WI38 (cell line): ENCODE data around the gene PCP4.

Experiments used
- H3K4me3 ChIP-seq: 2 replicates; pipeline ENCODE4 v1.5.1; 2011; ENCODE audit warnings: low read depth, mild to moderate bottlenecking, control low read depth, low read length
- TF ChIP-seq, protein P1 (sequence below): IDR thresholded peaks from 2 replicates; pipeline ENCODE4 v1.5.1; 2012; ENCODE audit warnings: low read depth, mild to moderate bottlenecking, control low read depth, low read length

The PCP4 gene

DNA sequence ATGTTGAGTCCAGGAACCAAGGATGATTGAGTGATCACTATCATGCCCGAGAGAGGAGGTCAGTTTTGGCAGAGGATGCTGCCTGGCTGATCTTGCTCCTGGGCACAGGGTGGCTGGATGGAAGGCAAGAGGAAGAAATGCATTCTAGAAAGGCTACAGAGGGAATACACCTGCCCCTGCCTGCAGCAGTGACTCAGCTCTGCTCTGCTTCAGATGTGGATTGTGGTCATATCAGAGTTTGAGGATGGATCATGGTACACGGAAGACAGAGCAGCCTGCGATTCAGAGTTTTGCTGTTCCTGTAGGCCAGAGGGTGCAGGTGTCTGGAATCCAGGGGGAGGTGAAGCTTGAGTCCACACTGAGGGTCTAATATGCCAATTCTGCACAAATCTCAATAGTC, 37.2 kb downstream of the PCP4 start:
- TF ChIP-seq, protein P1, sequence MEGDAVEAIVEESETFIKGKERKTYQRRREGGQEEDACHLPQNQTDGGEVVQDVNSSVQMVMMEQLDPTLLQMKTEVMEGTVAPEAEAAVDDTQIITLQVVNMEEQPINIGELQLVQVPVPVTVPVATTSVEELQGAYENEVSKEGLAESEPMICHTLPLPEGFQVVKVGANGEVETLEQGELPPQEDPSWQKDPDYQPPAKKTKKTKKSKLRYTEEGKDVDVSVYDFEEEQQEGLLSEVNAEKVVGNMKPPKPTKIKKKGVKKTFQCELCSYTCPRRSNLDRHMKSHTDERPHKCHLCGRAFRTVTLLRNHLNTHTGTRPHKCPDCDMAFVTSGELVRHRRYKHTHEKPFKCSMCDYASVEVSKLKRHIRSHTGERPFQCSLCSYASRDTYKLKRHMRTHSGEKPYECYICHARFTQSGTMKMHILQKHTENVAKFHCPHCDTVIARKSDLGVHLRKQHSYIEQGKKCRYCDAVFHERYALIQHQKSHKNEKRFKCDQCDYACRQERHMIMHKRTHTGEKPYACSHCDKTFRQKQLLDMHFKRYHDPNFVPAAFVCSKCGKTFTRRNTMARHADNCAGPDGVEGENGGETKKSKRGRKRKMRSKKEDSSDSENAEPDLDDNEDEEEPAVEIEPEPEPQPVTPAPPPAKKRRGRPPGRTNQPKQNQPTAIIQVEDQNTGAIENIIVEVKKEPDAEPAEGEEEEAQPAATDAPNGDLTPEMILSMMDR, result no peak
- no peak overlapping the region for H3K4me3 ChIP-seq

DNA sequence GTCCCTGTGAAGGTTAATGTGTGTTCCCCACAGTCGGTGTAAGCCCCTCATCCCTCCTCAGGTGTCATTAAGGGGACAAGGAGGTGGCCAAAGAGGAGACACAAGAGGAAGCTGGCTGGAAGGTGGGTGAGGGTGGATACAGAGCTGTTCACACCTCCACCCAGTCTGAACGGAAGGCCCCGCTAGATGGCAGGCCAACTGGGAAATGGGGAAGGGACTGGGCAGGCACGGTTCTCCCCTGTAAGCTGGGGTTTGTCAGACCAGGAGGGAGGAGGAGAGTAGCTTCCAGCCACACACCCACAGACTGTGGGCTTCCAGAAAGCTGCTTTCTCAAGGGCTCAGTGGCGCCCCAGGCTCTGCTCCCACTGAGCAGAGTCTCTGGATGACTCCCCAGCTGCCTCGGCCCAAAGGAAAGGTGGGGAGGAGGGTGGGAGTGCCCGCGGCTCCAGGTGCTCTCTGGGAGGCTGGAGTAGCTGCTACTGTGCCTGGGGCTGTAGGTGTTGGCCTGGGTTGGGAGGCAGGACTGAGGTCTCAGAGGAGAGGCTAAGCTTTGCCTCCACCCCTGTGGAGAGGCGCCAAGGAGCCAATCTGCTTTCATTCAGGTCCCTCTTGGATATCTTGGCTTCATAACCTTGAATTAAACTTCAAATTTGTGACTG, 41.2 kb downstream of the PCP4 start:
- TF ChIP-seq, protein P1, result no peak

DNA sequence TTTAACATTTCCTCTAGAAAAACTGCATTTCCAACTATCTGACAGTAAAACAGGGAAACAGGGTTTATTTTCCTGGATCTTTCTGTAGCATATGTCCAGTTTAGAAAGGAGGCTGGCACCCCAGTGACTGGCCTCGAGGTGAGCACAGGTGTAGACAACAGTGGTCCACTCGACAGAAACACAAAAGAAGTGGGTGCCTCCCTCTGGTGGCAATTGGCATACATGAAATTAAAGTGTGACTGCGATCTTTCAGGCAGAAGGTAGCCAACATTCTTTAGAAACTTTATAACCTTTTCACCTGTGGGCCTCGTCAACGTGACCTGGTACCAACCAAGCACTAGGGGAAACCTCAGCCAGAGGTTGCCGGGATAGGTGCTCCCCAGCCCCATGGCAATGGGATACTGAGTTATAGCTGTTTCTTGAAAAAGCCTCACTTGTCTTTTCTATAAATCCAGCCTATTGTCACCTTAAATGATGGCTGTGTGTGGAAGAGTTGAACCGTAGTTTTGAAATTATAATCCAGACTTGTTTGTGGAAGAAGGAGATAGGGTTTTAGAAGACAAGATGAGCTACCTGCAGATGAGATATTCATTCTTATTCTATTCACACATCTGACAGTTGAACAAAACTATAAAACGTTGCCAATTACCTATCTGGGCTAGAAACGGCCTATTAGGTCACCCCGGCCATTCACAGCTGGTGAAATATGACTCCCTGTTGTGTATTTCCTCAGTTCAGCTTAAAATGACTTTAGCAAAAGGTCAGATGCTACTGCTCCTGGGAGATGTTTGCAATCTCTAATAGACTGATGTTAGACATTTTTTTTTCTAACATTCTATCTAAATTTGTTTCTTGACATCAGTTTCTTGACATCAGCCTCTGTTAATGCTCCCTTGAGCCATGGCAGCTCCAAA, 44.3 kb downstream of the PCP4 start:
- TF ChIP-seq, protein P1, result no peak
- H3K4me3 ChIP-seq, result no peak overlapping the region

More for the DNA sequence above, 41.2 kb downstream of the PCP4 start:
- no peak overlapping the region for H3K4me3 ChIP-seq

DNA sequence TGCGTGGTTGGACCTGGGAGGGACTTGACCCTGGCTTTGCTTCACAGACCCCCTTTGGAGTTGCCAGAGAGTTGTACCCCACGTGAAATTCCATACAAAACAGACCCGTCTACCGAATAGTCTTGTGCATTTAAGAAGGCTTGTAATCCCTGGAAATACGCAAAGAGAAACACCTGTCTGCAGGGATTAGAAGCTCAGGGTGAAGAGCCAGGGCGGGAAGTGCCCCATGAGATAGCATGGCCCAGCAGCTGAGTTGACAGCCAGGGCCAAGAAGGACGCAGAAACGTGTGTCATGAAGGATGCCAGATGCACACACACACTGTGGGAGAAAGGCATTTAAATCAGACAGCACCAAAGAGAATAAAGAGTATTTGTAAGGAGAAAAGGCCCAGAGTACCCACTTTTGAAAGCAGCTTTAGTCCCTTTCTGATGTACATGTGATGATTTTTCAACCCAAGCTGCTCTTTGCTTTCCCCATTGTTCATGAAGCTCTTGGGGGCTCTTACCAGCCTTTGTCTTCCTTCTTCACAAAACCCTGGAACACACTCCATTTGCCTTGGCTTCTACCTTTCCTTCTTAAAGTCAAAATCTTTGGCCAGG, 46.6 kb downstream of the PCP4 start:
- TF ChIP-seq, protein P1, result no peak
- H3K4me3 ChIP-seq, result no peak overlapping the region

DNA sequence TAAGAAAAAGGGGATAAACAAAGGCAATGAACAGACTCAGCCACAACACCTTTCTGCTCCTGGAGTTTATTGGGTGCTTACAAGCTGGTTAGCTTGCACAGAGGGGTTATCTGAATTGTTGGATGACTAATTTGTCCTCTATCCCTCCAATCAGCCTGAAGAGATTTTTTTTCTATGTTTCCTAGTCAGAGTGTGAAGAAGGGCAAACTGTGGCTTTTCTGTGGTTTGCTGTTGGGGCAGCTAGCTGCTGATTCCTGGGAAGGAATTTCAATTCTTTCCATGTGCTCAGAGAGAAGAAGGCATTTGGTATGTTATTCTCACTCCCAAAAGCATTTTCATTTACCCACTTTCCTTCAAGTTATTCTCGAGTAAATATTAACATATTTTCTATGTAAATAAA, 48.6 kb downstream of the PCP4 start:
- H3K4me3 ChIP-seq, result no peak overlapping the region
- TF ChIP-seq, protein P1, result no peak

DNA sequence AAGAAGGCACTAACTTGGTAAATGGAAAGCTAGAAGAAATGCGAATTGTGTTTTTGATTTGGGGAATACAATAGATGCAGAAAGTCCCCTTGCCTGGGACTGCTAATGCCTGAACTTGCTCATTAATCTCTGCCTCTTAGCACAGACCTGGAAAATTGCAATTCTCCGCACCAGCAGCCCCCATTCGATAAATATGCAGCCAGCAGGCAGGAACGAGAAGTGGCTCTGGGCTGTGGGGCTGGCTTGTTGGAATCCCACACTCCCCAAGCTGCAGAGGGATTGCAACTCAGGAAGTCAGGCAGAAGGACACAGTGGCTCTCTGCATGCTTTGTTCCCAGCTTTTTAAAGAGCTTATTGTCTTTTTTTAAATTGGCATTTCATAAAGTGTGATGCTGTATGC, 51.3 kb downstream of the PCP4 start:
- TF ChIP-seq, protein P1, result no peak

DNA sequence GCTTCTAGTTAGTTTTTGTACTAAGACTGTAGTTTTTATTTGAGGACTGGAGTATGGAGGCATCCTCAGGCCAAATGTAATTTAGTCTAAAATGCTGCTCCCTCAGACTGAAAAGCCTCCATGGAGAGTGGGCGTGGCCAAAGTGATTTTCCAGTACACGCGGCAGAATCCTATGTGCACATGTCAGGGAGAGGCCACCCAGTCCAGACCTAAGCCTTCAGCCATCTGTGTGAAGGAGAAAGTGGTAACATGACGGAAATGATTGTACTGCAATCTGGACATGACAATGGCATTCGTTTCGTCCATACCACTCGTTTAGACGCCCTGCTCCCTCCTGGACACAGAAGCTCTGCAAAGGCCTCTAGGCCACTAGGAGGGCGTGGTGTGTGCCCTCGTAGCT, 56.2 kb downstream of the PCP4 start:
- no peak overlapping the region for H3K4me3 ChIP-seq
- TF ChIP-seq, protein P1, result no peak

More for the DNA sequence above, 51.3 kb downstream of the PCP4 start:
- no peak overlapping the region for H3K4me3 ChIP-seq
